Measurements from ENCODE around the gene ALOX5. TPM values are rescaled to one million over a fixed set of nuclear protein-coding genes. Genes with fewer than 3 reads are reported as not detected.
A peak's percentile ranks its signal among the peaks of the same experiment; 100 is the strongest.

ALOX5 gene
- total RNA-seq, 1 donor from 2014 or later: not detected

DNA sequence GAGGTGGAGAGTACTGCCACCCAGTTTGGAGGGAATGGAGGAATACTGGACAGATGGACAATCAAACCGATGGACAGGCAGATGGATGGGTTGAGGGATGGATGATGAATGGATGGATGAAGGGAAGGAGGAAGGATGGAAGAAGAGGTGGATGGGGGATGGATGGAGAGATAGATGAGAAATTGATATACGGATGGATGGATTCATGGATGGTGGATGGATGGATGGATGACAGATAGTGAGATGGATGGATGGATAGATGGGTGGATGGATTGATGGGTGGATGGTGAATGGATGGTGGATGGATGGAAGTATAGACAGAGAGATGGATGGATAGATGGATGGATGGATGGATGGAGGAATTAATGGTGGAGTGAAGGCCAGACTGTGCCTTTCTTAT, 42.6 kb downstream of the ALOX5 start:
- DNase-seq (ENCODE audit: low read depth, low spot score): no peak
- Mint-ChIP-seq H3K36me3 (ENCODE audit: low read depth) (no peaks in the 10 kb centered on the region), H3K27ac (ENCODE audit: unreplicated experiment) (no peak overlapping the region), H3K9me3 (peaks cover 2% of the 10 kb centered on the region), H3K4me3 (no peak overlapping the region), H3K4me1 (peaks cover 20% of the 10 kb centered on the region), H3K27me3 (ENCODE audit: low read depth) (peaks cover 16% of the 10 kb centered on the region)
- TF ChIP-seq, protein P1, sequence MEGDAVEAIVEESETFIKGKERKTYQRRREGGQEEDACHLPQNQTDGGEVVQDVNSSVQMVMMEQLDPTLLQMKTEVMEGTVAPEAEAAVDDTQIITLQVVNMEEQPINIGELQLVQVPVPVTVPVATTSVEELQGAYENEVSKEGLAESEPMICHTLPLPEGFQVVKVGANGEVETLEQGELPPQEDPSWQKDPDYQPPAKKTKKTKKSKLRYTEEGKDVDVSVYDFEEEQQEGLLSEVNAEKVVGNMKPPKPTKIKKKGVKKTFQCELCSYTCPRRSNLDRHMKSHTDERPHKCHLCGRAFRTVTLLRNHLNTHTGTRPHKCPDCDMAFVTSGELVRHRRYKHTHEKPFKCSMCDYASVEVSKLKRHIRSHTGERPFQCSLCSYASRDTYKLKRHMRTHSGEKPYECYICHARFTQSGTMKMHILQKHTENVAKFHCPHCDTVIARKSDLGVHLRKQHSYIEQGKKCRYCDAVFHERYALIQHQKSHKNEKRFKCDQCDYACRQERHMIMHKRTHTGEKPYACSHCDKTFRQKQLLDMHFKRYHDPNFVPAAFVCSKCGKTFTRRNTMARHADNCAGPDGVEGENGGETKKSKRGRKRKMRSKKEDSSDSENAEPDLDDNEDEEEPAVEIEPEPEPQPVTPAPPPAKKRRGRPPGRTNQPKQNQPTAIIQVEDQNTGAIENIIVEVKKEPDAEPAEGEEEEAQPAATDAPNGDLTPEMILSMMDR (conservative IDR thresholded peaks at IDR 0.05): no peak

DNA sequence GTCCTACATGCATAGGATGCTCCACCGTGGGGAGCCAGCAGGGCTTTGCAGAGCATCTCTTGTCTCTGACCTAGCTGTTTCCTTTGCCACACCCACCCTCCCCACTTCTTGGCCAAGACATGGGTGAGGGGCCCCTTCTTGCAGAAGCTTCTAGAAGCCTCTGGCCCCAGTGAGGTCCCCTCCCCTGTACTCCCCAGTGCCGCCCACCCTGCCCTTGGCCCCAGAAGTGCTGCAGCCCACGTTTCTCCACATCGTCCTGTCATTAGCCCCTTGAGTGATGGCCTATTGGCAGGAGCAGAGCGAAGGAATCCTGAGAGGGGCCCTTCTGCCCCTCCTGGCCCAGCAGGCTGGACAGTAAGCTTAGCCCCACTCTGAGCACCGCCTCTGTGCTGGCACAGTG, 43.7 kb downstream of the ALOX5 start:
- Mint-ChIP-seq H3K36me3 (ENCODE audit: low read depth) (no peaks in the 10 kb centered on the region), H3K4me3 (peak overlapping the region; percentile 54), H3K4me1 (peaks cover 20% of the 10 kb centered on the region), H3K27me3 (ENCODE audit: low read depth) (peaks cover 16% of the 10 kb centered on the region), H3K9me3 (peaks cover 2% of the 10 kb centered on the region), H3K27ac (ENCODE audit: unreplicated experiment) (no peak overlapping the region)
- TF ChIP-seq, protein P1 (conservative IDR thresholded peaks at IDR 0.05): no peak
- no peak for DNase-seq (ENCODE audit: low read depth, low spot score)

- H3K36me3 Mint-ChIP-seq (ENCODE audit: low read depth): no peaks in the 10 kb centered on the region
- TF ChIP-seq, protein P1 (conservative IDR thresholded peaks at IDR 0.05): no peak
- H3K4me1 Mint-ChIP-seq: peaks cover 20% of the 10 kb centered on the region
- no peak for DNase-seq (ENCODE audit: low read depth, low spot score)
- H3K9me3 Mint-ChIP-seq: peaks cover 2% of the 10 kb centered on the region
- peak overlapping the region; percentile 93 for H3K4me3 Mint-ChIP-seq
- H3K27me3 Mint-ChIP-seq (ENCODE audit: low read depth): peaks cover 16% of the 10 kb centered on the region
- peak overlapping the region; percentile 84 for H3K27ac Mint-ChIP-seq (ENCODE audit: unreplicated experiment)
These were observed 44.4 kb downstream of the ALOX5 start for GRCh38 chr10:45418417-45418848.

DNA sequence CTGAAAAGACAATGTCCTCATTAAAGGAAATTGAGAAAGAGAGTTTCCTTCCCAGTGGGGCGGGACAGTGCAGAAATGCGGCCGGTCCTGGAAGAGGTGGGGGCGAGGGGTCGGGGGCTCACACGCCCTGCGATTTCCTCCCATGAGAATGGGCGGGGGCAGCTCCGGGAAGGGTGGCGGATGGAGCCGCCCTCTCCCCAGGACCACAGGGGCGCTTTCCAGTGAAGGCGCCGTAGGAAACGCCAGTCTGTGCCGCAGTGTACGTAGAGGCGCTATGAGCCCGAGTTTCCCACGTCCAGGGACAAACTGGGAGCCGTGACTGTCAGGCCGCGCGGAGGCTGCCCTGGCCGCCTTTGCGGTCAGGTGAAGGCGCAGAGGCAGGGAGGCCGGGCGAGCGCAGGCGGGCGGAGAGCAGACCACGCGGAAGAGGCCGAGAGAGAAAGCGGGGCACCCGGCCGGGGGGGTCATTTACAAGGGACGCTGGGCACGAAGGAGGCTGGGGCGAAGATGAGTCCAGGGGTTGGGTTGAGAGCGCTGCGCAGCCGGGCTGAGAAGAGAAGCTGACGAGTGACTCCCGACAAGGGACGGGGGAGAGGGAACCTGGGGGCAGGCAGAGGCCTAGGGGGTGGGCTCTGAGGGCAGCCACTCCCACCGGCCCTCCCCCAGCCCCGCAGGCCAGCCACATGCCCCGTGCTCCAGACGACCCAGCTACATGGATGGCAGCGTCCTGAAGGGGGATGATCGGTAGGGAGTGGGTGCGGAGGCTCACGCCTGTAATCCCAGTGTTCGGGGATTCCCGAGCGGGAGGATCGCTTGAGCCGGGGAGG, 45.0 kb downstream of the ALOX5 start:
- Mint-ChIP-seq H3K4me3 (peak overlapping the region; percentile 93), H3K4me1 (peaks cover 20% of the 10 kb centered on the region), H3K27me3 (ENCODE audit: low read depth) (peaks cover 12% of the 10 kb centered on the region), H3K9me3 (peaks cover under 1% of the 10 kb centered on the region), H3K36me3 (ENCODE audit: low read depth) (no peaks in the 10 kb centered on the region), H3K27ac (ENCODE audit: unreplicated experiment) (peak overlapping the region; percentile 98)
- peak; percentile 53 for DNase-seq (ENCODE audit: low read depth, low spot score)
- TF ChIP-seq, protein P1 (conservative IDR thresholded peaks at IDR 0.05): no peak

DNA sequence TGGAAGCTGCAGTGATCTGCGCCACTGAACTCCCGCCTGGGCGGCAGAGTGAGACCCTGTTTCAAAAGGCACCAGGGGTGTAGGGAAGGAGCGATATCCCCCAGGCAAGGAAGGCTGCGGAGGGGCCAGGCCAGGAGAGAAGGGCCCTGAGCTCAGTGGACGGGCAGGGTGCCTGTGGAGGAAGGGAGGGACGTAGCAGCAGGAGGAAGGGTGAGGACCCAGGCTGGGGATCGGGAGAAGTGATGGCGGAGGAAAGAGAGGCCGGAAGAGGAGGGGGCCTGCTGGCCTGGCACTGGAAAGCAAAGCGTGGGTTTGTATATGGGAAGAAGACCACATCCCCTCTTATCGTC, 45.6 kb downstream of the ALOX5 start:
- DNase-seq (ENCODE audit: low read depth, low spot score): no peak
- no peaks in the 10 kb centered on the region for H3K36me3 Mint-ChIP-seq (ENCODE audit: low read depth)
- H3K4me3 Mint-ChIP-seq: peak overlapping the region; percentile 93
- peaks cover 20% of the 10 kb centered on the region for H3K4me1 Mint-ChIP-seq
- H3K27me3 Mint-ChIP-seq (ENCODE audit: low read depth): peaks cover 12% of the 10 kb centered on the region
- TF ChIP-seq, protein P1 (conservative IDR thresholded peaks at IDR 0.05): no peak
- no peaks in the 10 kb centered on the region for H3K9me3 Mint-ChIP-seq
- peak overlapping the region; percentile 98 for H3K27ac Mint-ChIP-seq (ENCODE audit: unreplicated experiment)

Measured in neural crest cell (in vitro differentiated cells).